Fibroblast of lung (primary cell): ENCODE measurements around the gene TMEM131. TPM values are rescaled to one million over a fixed set of nuclear protein-coding genes. Genes with fewer than 3 reads are reported as not detected.
"Not testable (repeated sequence)": the region's sequence is repeated elsewhere in the genome, so short reads cannot be mapped to it uniquely, and the experiment has no call there.

Source experiments
- DNase-seq, 2 donors: peaks; one replicate each; pipeline versions ENCODE4 v3.0.0 to v3.0.0-alpha.2; 2010; ENCODE audit warnings: low read depth in 2 of 2
- H2AFZ ChIP-seq: 2 replicates; pipeline ENCODE4 v1.5.1; 2012; ENCODE audit warnings: low read length, control low read depth, inconsistent platforms
- H3K27ac ChIP-seq: 2 replicates; pipeline ENCODE4 v1.5.1; 2011; ENCODE audit warnings: low read length, control low read depth; ENCODE audit not compliant: insufficient read depth
- H3K27me3 ChIP-seq: 2 replicates; pipeline ENCODE4 v1.5.1; 2011; ENCODE audit warnings: mild to moderate bottlenecking, low read length; ENCODE audit not compliant: control insufficient read depth, insufficient read depth
- H3K36me3 ChIP-seq: 2 replicates; pipeline ENCODE4 v1.5.1; 2011; ENCODE audit warnings: low read length; ENCODE audit not compliant: control insufficient read depth, insufficient read depth
- H3K4me1 ChIP-seq: 2 replicates; pipeline ENCODE4 v1.5.1; 2011; ENCODE audit warnings: low read length; ENCODE audit not compliant: control insufficient read depth, insufficient read depth; ENCODE audit errors: extremely low read depth
- H3K4me2 ChIP-seq: 2 replicates; pipeline ENCODE4 v1.5.1; 2011; ENCODE audit warnings: low read length, control low read depth; ENCODE audit not compliant: insufficient read depth; ENCODE audit errors: extremely low read depth
- H3K4me3 ChIP-seq, 4 experiments: fragments of 200-600 bp in 1 of 4; sonication (generic) in 1 of 4; replicated peaks in 1 of 4; 2 replicates each; pipeline ENCODE4 v1.5.1; 2011 to 2016; ENCODE audit warnings: low read length in 4 of 4, low read depth in 3 of 4, mild to moderate bottlenecking in 3 of 4, control low read depth in 2 of 4, inconsistent platforms in 1 of 4, mixed read lengths in 1 of 4; ENCODE audit not compliant: insufficient read depth in 1 of 4; ENCODE audit errors: control extremely low read depth in 1 of 4
- H3K79me2 ChIP-seq: 2 replicates; pipeline ENCODE4 v1.5.1; 2012; ENCODE audit warnings: mild to moderate bottlenecking, low read length, inconsistent platforms; ENCODE audit not compliant: control insufficient read depth, insufficient read depth
- H3K9ac ChIP-seq: 2 replicates; pipeline ENCODE4 v1.5.1; 2011; ENCODE audit warnings: mild to moderate bottlenecking, low read length, control low read depth; ENCODE audit not compliant: insufficient read depth
- H3K9me3 ChIP-seq: 2 replicates; pipeline ENCODE4 v1.5.1; 2012; ENCODE audit warnings: low read depth, low read length; ENCODE audit not compliant: control insufficient read depth, insufficient read depth
- H4K20me1 ChIP-seq: 2 replicates; pipeline ENCODE4 v1.5.1; 2011; ENCODE audit warnings: low read length; ENCODE audit not compliant: control insufficient read depth, insufficient read depth; ENCODE audit errors: extremely low read depth
- EZH2 ChIP-seq: IDR thresholded peaks from 2 replicates; pipeline ENCODE4 v1.5.1; 2012; ENCODE audit warnings: low read length, control low read depth, mild to moderate bottlenecking; ENCODE audit errors: missing control alignments
- polyA plus RNA-seq, 2 donors: library from polyadenylated mRNA; depleted of rRNA in 1 of 2; stranded (reverse) in 1 of 2; unstranded in 1 of 2; fragments of >200 nt; gene quantifications; 2 replicates each; pipeline ENCODE4 v1.2.1, GENCODE V29; 2011 to 2012; ENCODE audit warnings: missing spikeins in 1 of 2
- total RNA-seq: library from RNA; depleted of rRNA; stranded (reverse); fragments of >200 nt; gene quantifications from 2 replicates; pipeline ENCODE4 v1.2.1, GENCODE V29; 2014
- TF ChIP-seq, protein P1 (sequence below), 2 donors: IDR thresholded peaks in 1 of 2; conservative IDR thresholded peaks in 1 of 2; 1 replicate in 1 of 2; 2 replicates in 1 of 2; pipeline ENCODE4 v1.5.1; 2011 to 2012; ENCODE audit warnings: low read length in 2 of 2, control low read depth in 1 of 2, inconsistent platforms in 1 of 2, low read depth in 1 of 2, mild to moderate bottlenecking in 1 of 2

TMEM131 gene
- total and polyA plus RNA-seq, 2 donors (not counting 1 experiment from before 2014, with no cell fraction given), result 18.1 to 32.4 TPM

DNA sequence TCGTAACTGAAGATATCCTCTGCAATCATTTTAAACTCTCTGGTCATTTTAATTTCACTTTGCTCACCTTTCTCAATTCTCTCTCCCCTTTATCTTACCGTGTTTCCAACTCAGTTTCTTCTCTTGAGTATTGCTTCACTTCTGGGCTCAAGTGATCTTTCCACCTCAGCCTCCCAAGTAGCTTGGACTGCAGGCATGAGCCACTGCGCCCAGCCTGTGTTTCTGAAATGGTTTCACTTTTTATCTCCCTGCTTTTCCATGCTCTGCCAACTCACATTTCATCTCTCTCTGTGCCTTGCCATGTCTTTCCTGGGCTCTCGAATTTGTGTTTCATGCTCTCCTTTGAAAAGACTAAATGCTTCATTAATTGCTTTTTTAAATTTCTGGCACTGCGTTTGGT is 30.5 kb upstream of the TMEM131 start:
- H3K9me3 ChIP-seq, result no peaks in the 10 kb centered on the region
- no peaks in the 10 kb centered on the region for H4K20me1 ChIP-seq
- DNase-seq, result peak in 1 of 2 donors; percentile 9
- peak overlapping the region; percentile 39 for H2AFZ ChIP-seq
- peak overlapping the region; percentile 56 for H3K4me2 ChIP-seq
- no peaks in the 10 kb centered on the region for H3K27me3 ChIP-seq
- no peaks in the 10 kb centered on the region for H3K79me2 ChIP-seq
- TF ChIP-seq, protein P1, sequence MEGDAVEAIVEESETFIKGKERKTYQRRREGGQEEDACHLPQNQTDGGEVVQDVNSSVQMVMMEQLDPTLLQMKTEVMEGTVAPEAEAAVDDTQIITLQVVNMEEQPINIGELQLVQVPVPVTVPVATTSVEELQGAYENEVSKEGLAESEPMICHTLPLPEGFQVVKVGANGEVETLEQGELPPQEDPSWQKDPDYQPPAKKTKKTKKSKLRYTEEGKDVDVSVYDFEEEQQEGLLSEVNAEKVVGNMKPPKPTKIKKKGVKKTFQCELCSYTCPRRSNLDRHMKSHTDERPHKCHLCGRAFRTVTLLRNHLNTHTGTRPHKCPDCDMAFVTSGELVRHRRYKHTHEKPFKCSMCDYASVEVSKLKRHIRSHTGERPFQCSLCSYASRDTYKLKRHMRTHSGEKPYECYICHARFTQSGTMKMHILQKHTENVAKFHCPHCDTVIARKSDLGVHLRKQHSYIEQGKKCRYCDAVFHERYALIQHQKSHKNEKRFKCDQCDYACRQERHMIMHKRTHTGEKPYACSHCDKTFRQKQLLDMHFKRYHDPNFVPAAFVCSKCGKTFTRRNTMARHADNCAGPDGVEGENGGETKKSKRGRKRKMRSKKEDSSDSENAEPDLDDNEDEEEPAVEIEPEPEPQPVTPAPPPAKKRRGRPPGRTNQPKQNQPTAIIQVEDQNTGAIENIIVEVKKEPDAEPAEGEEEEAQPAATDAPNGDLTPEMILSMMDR (conservative IDR thresholded peaks at IDR 0.05 in 1 of 2, IDR thresholded peaks at IDR 0.05 in 1 of 2; ENCODE audit: low read depth in 1 of 2, low read length in 2 of 2), result no peak
- TF ChIP-seq EZH2, result no peak
- no peak overlapping the region for H3K27ac ChIP-seq
- no peaks in the 10 kb centered on the region for H3K4me1 ChIP-seq
- H3K4me3 ChIP-seq, result peak overlapping the region in 1 of 4 experiments; percentile 22
- no peak overlapping the region for H3K9ac ChIP-seq
- H3K36me3 ChIP-seq, result no peaks in the 10 kb centered on the region

- no peak for TF ChIP-seq EZH2
- TF ChIP-seq, protein P1 (conservative IDR thresholded peaks at IDR 0.05 in 1 of 2, IDR thresholded peaks at IDR 0.05 in 1 of 2; ENCODE audit: low read depth in 1 of 2, low read length in 2 of 2), result no peak
- no peak overlapping the region for H3K27ac ChIP-seq
Observed at GRCh38 chr2:98025481-98026037, 29.8 kb upstream of the TMEM131 start.

GRCh38 chr2:98022067-98022466 is 26.3 kb upstream of the TMEM131 start:
- not testable (repeated sequence) for H3K4me3 ChIP-seq, DNase-seq, H3K9ac ChIP-seq, H3K27me3 ChIP-seq, H3K79me2 ChIP-seq, H3K4me1 ChIP-seq, H3K36me3 ChIP-seq, H3K9me3 ChIP-seq, H3K27ac ChIP-seq, H3K4me2 ChIP-seq, H4K20me1 ChIP-seq, H2AFZ ChIP-seq

More at GRCh38 chr2:98025481-98026037, 29.8 kb upstream of the TMEM131 start:
- Histone ChIP-seq H3K9me3 (no peaks in the 10 kb centered on the region), H3K4me2 (no peak overlapping the region), H3K4me3 (no peak overlapping the region), H3K4me1 (no peaks in the 10 kb centered on the region), H2AFZ (no peak overlapping the region), H3K36me3 (no peaks in the 10 kb centered on the region), H3K9ac (no peak overlapping the region), H3K27me3 (no peaks in the 10 kb centered on the region), H3K79me2 (no peaks in the 10 kb centered on the region), H4K20me1 (no peaks in the 10 kb centered on the region)
- DNase-seq, result no peak
